GM12892 (cell line): ENCODE results near the gene FGF6.

Source experiments
- POLR2A ChIP-seq: IDR thresholded peaks from 2 replicates; pipeline ENCODE4 v1.6.1; 2011; ENCODE audit warnings: low read depth, low read length, control low read depth
- POLR2AphosphoS5 ChIP-seq: IDR thresholded peaks from 2 replicates; pipeline ENCODE4 v1.6.1; 2011; ENCODE audit warnings: low read depth, low read length, control low read depth
- TAF1 ChIP-seq: IDR thresholded peaks from 2 replicates; pipeline ENCODE4 v1.6.1; 2011; ENCODE audit warnings: low read depth, mild to moderate bottlenecking, control low read depth, low read length, borderline replicate concordance

GRCh38 chr12:4443616-4444015 is 2.0 kb downstream of the FGF6 start:
- TF ChIP-seq POLR2A (no peak), TAF1 (no peak), POLR2AphosphoS5 (no peak)
